NCI-H2227 treated with DMSO at 0.1 percent for 48 hours (cell line): ENCODE results near the gene BTF3.
"Not testable (repeated sequence)": the region's sequence is repeated elsewhere in the genome, so short reads cannot be mapped to it uniquely, and the experiment has no call there.

Experiments
- DNase-seq: peaks from one replicate; lab custom pipeline; 2025; lab: John Stamatoyannopoulos, UW

The BTF3 gene

GRCh38 chr5:73486119-73486899, 11.9 kb upstream of the BTF3 start:
- no peak for DNase-seq

- DNase-seq, result not testable (repeated sequence)
These were observed 11.0 kb upstream of the BTF3 start for GRCh38 chr5:73487257-73487656.

GRCh38 chr5:73487815-73488214, 10.4 kb upstream of the BTF3 start:
- DNase-seq, result no peak

- no peak for DNase-seq
These were observed 9.4 kb upstream of the BTF3 start for GRCh38 chr5:73488806-73489205.

- DNase-seq, result no peak
These were observed 8.2 kb upstream of the BTF3 start for GRCh38 chr5:73490088-73490487.

- DNase-seq, result no peak
These were observed 7.1 kb upstream of the BTF3 start for GRCh38 chr5:73491155-73491554.

- no peak for DNase-seq
These were observed 4.8 kb upstream of the BTF3 start for GRCh38 chr5:73493421-73493820.

GRCh38 chr5:73494721-73495120, 3.5 kb upstream of the BTF3 start:
- DNase-seq, result no peak

- DNase-seq, result no peak
These were observed 2.4 kb upstream of the BTF3 start for GRCh38 chr5:73495772-73496335.

- peak; percentile 72 for DNase-seq
These were observed 1.2 kb upstream of the BTF3 start for GRCh38 chr5:73496984-73497457.

GRCh38 chr5:73497497-73498056, 665 bp upstream of the BTF3 start:
- DNase-seq, result no peak

- no peak for DNase-seq
These were observed 945 bp downstream of the BTF3 start for GRCh38 chr5:73499187-73499586.

- DNase-seq, result no peak
These were observed 1.5 kb downstream of the BTF3 start for GRCh38 chr5:73499756-73500155.

GRCh38 chr5:73501406-73501805, 3.2 kb downstream of the BTF3 start:
- DNase-seq, result no peak

GRCh38 chr5:73506459-73506955, 8.3 kb downstream of the BTF3 start:
- DNase-seq, result no peak

- no peak for DNase-seq
These were observed 8.8 kb downstream of the BTF3 start for GRCh38 chr5:73507062-73507461.

- not testable (repeated sequence) for DNase-seq
These were observed 10.3 kb downstream of the BTF3 start for GRCh38 chr5:73508521-73508920.

GRCh38 chr5:73513996-73514395, 15.8 kb downstream of the BTF3 start:
- no peak for DNase-seq

- no peak for DNase-seq
These were observed 16.2 kb downstream of the BTF3 start for GRCh38 chr5:73514418-73514817.

- DNase-seq, result no peak
These were observed 17.0 kb downstream of the BTF3 start for GRCh38 chr5:73515232-73515631.

GRCh38 chr5:73519531-73520283, 21.5 kb downstream of the BTF3 start:
- DNase-seq, result peak; percentile 68

- no peak for DNase-seq
These were observed 24.7 kb downstream of the BTF3 start for GRCh38 chr5:73522989-73523388.
